ENCODE measurements around the gene ADAM8. TPM values are rescaled to one million over a fixed set of nuclear protein-coding genes. Genes with fewer than 3 reads are reported as not detected.

ADAM8 gene
- total RNA-seq, 1 donor = 7.8 TPM

GRCh38 chr10:133318494-133319127, 41.9 kb upstream of the ADAM8 start:
- H3K4me3 ChIP-seq (ENCODE audit: low read depth, low read length) = peak overlapping the region; percentile 57
- TF ChIP-seq CTCF (IDR thresholded peaks at IDR 0.05; ENCODE audit: insufficient read depth, low read depth, low read length) = peak; percentile 79
- peak; percentile 58 for DNase-seq (ENCODE audit: low read depth)

GRCh38 chr10:133316732-133317131, 40.1 kb upstream of the ADAM8 start:
- DNase-seq (ENCODE audit: low read depth) = no peak
- TF ChIP-seq CTCF (IDR thresholded peaks at IDR 0.05; ENCODE audit: insufficient read depth, low read depth, low read length) = no peak
- no peak overlapping the region for H3K4me3 ChIP-seq (ENCODE audit: low read depth, low read length)

GRCh38 chr10:133316266-133316665, 39.6 kb upstream of the ADAM8 start:
- DNase-seq (ENCODE audit: low read depth) = no peak
- H3K4me3 ChIP-seq (ENCODE audit: low read depth, low read length) = no peak overlapping the region
- TF ChIP-seq CTCF (IDR thresholded peaks at IDR 0.05; ENCODE audit: insufficient read depth, low read depth, low read length) = no peak

GRCh38 chr10:133315847-133316246, 39.2 kb upstream of the ADAM8 start:
- TF ChIP-seq CTCF (IDR thresholded peaks at IDR 0.05; ENCODE audit: insufficient read depth, low read depth, low read length) = no peak
- H3K4me3 ChIP-seq (ENCODE audit: low read depth, low read length) = no peak overlapping the region
- DNase-seq (ENCODE audit: low read depth) = no peak

- DNase-seq (ENCODE audit: low read depth) = peak; percentile 19
- no peak overlapping the region for H3K4me3 ChIP-seq (ENCODE audit: low read depth, low read length)
- TF ChIP-seq CTCF (IDR thresholded peaks at IDR 0.05; ENCODE audit: insufficient read depth, low read depth, low read length) = no peak
These were observed 38.2 kb upstream of the ADAM8 start for GRCh38 chr10:133314911-133315310.

- no peak for DNase-seq (ENCODE audit: low read depth)
- no peak overlapping the region for H3K4me3 ChIP-seq (ENCODE audit: low read depth, low read length)
- TF ChIP-seq CTCF (IDR thresholded peaks at IDR 0.05; ENCODE audit: insufficient read depth, low read depth, low read length) = no peak
These were observed 36.5 kb upstream of the ADAM8 start for GRCh38 chr10:133313192-133313591.

- H3K4me3 ChIP-seq (ENCODE audit: low read depth, low read length) = no peak overlapping the region
- no peak for TF ChIP-seq CTCF (IDR thresholded peaks at IDR 0.05; ENCODE audit: insufficient read depth, low read depth, low read length)
- DNase-seq (ENCODE audit: low read depth) = no peak
These were observed 36.1 kb upstream of the ADAM8 start for GRCh38 chr10:133312769-133313145.

All from fibroblast of villous mesenchyme (primary cell).